Coronary artery (tissue), 2 donors: ENCODE data around the gene IMMT.

ENCODE experiments used
- DNase-seq: peaks from one replicate; pipeline ENCODE4 v3.0.0-alpha.2; 2017; ENCODE audit warnings: low spot score
- H3K27ac ChIP-seq, 2 donors: fragments of 200-600 bp; sonication (generic); one replicate each; pipeline ENCODE4 v1.5.1; 2016 to 2019
- H3K4me3 ChIP-seq: fragments of 200-600 bp; sonication (generic); 2 replicates; pipeline ENCODE4 v1.5.1; 2016; ENCODE audit warnings: mild to moderate bottlenecking, moderate library complexity
- TF ChIP-seq, protein P1 (sequence below): fragments of 200-600 bp; sonication (generic); IDR thresholded peaks from one replicate; pipeline ENCODE4 v1.5.1; 2019; ENCODE audit warnings: antibody characterized with exemption

Gene IMMT

DNA sequence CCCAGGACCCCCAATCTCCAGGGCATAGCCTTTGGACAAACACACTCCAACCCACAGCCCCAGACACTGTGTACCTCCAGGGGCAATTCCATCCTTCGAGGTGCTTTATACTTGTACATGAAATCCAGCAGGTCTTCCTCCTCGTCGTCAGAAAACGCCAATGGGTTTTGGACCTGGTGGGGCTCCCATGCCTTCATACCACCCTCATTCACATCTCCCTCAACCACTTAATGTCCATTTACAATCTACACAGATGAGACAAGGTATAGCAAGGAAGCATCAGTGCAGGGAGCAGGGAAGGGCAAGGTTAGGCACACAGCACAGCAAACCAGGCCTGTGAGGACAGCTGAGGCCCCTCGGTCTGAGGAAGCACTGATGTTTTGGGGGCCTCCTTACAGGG is 24.6 kb upstream of the IMMT start:
- TF ChIP-seq, protein P1, sequence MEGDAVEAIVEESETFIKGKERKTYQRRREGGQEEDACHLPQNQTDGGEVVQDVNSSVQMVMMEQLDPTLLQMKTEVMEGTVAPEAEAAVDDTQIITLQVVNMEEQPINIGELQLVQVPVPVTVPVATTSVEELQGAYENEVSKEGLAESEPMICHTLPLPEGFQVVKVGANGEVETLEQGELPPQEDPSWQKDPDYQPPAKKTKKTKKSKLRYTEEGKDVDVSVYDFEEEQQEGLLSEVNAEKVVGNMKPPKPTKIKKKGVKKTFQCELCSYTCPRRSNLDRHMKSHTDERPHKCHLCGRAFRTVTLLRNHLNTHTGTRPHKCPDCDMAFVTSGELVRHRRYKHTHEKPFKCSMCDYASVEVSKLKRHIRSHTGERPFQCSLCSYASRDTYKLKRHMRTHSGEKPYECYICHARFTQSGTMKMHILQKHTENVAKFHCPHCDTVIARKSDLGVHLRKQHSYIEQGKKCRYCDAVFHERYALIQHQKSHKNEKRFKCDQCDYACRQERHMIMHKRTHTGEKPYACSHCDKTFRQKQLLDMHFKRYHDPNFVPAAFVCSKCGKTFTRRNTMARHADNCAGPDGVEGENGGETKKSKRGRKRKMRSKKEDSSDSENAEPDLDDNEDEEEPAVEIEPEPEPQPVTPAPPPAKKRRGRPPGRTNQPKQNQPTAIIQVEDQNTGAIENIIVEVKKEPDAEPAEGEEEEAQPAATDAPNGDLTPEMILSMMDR, result no peak

DNA sequence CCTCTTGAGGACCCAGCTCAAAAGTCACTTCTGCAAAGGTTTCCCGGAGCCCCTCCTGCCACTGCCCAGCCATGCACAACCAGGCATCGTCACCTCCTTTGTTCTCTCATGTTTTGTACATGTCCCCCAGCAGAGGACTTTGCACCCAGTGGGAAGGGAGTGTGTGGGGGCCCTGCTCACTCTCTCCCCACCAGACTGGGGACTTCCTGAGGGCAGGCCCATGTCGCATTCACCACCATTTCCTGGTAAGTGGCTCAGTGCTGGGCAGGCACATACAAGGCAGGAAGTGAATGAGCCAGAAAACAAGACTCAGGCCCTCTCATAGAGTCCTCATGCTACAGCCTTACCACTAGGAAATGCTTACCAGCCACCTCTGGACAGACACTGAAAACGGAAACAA is 22.9 kb upstream of the IMMT start:
- TF ChIP-seq, protein P1, result no peak
- no peak for DNase-seq
- Histone ChIP-seq H3K27ac (no peak overlapping the region), H3K4me3 (no peak overlapping the region)

More for the DNA sequence above, 24.6 kb upstream of the IMMT start:
- no peak overlapping the region for H3K4me3 ChIP-seq
- no peak overlapping the region for H3K27ac ChIP-seq
- no peak for DNase-seq

DNA sequence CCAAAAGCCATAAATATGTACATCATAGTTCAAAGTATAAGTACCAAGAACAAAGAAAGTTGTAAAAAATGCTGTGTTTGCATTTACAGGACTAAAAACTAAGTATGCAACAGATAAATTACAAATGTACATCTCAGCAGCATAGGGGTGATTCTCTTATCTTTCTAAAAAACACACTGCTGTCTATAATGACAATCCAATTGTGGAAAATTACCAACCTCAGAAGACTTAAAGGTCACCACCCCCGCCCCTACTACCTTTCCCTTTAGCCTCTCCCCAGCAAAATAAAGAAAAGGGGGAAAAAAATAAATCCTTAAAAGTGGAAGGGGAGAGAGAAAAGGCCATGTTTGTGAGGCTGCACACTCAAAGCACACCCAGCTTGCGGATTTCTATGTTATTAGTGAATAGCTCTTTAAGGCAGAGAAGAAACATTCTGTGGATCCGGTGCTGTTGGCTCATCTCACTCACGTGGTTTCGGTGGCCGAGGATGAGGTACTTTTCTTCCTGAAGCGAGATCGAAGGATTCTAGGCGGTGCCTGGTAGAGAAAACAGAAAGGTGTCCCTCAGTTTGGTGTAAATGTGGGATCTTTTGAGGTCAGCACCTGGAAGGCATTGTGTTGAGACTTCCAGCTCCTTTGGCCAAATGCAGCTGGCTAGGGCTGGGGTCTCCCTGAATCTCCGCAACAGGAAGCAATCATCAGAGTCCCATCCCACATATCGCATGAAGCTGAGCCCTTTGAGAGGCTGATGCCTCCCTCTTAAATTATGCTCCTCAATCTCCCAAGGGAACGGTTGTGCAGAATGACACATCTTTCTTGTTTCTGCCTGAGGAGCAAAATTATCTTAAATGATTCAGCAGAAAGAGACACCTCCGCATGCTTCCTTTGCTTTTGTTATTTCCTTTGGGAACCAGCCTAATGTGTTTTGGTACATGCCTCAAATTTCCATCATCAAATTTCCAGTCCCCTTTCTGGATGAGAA is 21.6 kb upstream of the IMMT start:
- Histone ChIP-seq H3K4me3 (no peak overlapping the region), H3K27ac (no peak overlapping the region)
- DNase-seq, result no peak
- TF ChIP-seq, protein P1, result no peak

DNA sequence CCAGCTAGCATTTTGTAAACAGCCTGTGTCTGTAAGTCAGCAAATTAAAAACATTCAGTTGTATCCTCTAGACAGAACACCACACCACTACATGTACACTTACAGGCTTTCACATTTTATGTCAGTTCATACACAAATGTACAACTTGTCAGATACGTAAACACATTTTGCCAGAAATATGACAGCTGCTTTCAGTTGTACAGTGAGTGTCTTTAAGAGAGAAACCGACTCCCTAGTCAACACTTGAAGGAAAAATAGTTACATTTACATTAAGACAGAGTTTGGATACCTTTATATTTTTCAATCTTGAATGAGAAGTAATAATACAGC is 19.2 kb upstream of the IMMT start:
- no peak overlapping the region for H3K4me3 ChIP-seq
- DNase-seq, result no peak
- H3K27ac ChIP-seq, result no peak overlapping the region
- TF ChIP-seq, protein P1, result no peak

DNA sequence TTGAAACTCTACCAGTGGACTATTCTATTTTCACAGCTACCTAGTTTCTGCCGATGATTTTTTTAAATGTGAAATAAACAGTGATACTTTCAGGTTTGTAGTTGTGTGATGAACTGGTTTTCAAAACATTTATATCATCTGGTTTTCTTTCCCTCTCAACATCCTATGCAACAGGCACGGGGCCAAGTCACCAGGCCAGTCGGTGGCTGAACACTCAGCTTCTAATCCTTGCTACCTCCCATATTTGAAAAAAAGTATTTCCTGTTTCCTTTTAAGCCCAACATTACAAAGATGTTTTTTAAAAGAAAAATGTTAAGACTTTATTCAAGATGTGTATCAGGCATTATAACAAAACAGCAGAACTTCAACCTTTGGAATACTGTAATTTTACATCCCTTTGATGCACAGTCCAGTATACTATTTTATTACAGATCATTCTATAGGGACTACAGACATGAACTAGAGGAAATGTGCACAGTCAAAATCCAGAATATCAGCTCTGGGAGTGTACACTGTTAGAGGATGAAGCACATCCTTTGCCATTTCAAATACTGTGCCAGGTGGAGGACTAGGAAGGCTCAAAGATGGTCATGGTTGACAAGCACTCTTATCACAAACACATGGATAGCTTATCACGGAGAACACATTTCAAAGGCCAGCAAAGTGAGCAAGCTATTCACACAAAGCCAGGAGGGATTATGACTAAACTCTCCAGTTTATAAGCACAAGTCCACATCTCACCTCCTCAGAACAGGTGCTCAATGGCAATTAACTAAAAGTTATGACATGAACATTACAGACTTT is 18.6 kb upstream of the IMMT start:
- Histone ChIP-seq H3K27ac (no peak overlapping the region), H3K4me3 (no peak overlapping the region)
- DNase-seq, result no peak
- TF ChIP-seq, protein P1, result no peak

DNA sequence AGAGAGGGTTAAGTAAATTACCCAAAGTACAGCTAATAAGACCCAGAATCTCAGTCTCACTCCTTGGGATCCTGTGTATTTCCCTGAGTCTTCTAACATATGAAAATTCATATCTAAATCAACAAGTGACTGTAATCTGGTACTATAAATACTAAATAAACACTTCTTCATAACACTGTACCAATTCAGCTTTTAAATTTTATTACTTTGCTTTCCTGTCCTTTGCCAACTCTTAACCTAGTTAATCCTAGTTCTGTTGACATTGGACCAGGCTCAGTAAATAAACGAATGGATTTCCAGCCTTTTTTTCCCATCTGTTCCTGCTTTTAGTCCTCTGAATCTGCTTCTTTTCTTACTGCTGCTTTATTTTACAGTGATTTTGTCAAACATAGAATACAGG is 17.8 kb upstream of the IMMT start:
- TF ChIP-seq, protein P1, result no peak
- Histone ChIP-seq H3K27ac (no peak overlapping the region), H3K4me3 (no peak overlapping the region)
- no peak for DNase-seq
